Measurements from ENCODE around the gene DBT.

Gene DBT

DNA sequence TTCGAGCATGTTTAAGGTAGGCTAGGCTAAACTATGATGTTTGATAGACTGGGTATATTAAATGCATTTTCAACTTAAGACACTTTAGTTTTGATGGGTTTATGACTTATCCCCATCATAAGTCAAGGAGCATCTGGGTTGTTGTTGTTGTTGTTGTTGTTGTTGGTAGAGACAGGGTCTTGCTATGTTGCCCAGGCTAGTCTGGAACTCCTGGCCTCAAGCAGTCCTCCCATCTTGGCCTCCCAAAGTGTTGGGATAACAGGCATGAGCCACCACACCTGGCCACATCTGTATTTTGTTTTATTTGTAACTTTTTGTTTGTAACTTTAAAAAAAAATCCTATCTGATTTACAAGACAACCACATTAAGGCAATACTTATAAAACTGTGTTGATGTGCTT is 17.5 kb downstream of the DBT start:
- no peaks in the 10 kb centered on the region for H3K27me3 ChIP-seq
- no peaks in the 10 kb centered on the region for H3K4me1 ChIP-seq (ENCODE audit: control insufficient read depth in 1 of 2, insufficient read depth in 1 of 2, low read depth in 1 of 2, low read length in 1 of 2)
- H3K4me3 ChIP-seq (ENCODE audit: low read depth in 1 of 2, low read length in 1 of 2): no peak overlapping the region
- H3K27ac ChIP-seq: no peak overlapping the region
- no peaks in the 10 kb centered on the region for H3K9me3 ChIP-seq
- peaks cover 41% of the 10 kb centered on the region for H3K36me3 ChIP-seq
- TF ChIP-seq, protein P1, sequence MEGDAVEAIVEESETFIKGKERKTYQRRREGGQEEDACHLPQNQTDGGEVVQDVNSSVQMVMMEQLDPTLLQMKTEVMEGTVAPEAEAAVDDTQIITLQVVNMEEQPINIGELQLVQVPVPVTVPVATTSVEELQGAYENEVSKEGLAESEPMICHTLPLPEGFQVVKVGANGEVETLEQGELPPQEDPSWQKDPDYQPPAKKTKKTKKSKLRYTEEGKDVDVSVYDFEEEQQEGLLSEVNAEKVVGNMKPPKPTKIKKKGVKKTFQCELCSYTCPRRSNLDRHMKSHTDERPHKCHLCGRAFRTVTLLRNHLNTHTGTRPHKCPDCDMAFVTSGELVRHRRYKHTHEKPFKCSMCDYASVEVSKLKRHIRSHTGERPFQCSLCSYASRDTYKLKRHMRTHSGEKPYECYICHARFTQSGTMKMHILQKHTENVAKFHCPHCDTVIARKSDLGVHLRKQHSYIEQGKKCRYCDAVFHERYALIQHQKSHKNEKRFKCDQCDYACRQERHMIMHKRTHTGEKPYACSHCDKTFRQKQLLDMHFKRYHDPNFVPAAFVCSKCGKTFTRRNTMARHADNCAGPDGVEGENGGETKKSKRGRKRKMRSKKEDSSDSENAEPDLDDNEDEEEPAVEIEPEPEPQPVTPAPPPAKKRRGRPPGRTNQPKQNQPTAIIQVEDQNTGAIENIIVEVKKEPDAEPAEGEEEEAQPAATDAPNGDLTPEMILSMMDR (IDR thresholded peaks at IDR 0.05): no peak

DNA sequence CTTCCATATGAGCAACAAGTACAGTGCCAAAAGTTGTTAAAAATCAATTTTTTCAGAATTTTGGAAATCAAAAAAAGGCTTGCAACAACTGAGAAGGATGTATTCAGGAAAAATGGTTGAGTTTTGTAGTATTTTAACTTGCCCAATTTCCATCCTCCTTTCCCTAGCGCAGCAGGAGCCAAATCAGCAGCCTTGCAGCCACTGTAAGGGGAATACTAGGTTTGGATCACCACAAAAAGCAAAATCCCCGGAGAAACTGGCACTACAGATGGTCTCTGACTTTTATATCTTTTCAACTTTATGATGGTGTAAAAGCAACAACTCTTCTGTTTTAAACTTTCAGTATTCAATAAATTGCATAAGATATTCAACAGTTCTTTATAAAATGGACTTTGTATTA is 17.9 kb downstream of the DBT start:
- Histone ChIP-seq H3K4me1 (ENCODE audit: control insufficient read depth in 1 of 2, insufficient read depth in 1 of 2, low read depth in 1 of 2, low read length in 1 of 2) (no peaks in the 10 kb centered on the region), H3K4me3 (ENCODE audit: low read depth in 1 of 2, low read length in 1 of 2) (no peak overlapping the region), H3K27me3 (no peaks in the 10 kb centered on the region), H3K27ac (no peak overlapping the region), H3K36me3 (peaks cover 37% of the 10 kb centered on the region), H3K9me3 (no peaks in the 10 kb centered on the region)
- TF ChIP-seq, protein P1 (IDR thresholded peaks at IDR 0.05): no peak

DNA sequence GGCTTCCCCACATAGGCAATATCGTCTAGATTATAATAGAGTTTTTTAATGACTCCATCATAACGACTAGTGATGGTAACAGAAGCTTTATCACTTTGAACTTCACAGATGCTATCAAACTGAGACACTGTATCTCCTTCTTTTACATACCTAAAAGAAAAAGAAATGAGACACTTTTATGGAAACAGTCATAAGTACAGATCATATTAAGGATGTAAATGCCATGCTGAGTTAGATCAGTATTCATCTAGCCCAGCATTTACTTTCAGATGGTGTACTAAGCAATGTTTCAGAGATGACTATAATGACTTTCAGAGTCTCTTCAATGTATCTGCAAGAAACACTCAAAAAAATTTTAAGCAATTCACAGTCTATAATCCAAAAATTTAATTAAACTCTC is 18.9 kb downstream of the DBT start:
- H3K4me3 ChIP-seq (ENCODE audit: low read depth in 1 of 2, low read length in 1 of 2): no peak overlapping the region

DNA sequence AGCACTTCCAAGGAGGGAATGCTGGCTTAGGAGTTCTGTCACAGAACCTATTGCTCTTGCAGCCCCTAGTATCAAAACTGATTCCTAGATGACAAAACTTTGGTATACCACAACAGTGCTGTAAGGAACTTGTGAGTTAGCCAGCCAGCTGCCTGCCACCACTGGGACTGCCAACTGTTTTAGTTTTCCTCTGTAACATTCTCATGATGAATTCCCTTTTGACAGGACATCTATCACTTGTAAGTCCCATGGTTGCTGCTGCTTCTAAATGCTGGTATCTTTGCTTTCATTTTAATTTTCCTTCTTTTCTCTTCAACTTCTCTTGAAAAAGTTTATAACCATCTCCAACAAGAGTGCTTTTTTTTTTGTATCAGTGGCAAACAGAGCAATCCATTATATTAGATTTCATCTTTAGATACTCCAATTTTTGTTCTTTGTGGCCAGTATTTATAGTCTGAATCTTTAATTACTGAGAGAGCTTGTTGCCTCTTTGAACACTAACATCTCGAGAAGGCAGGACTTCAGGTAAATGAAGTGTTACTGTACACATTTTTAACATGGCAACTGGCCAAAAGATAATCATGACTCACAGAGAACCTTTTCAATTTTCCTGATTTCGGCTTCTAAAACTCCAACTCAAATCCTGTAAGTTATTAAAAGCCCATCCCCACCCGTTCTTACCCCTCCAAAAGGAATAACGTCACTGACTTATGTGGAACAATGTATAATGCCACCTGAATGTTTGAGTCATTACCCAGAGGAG is 19.8 kb downstream of the DBT start:
- TF ChIP-seq, protein P1 (IDR thresholded peaks at IDR 0.05): no peak
- Histone ChIP-seq H3K27ac (no peak overlapping the region), H3K36me3 (peaks cover 37% of the 10 kb centered on the region), H3K4me3 (ENCODE audit: low read depth in 1 of 2, low read length in 1 of 2) (no peak overlapping the region), H3K4me1 (ENCODE audit: control insufficient read depth in 1 of 2, insufficient read depth in 1 of 2, low read depth in 1 of 2, low read length in 1 of 2) (no peaks in the 10 kb centered on the region), H3K9me3 (no peaks in the 10 kb centered on the region), H3K27me3 (no peaks in the 10 kb centered on the region)

More for the DNA sequence above, 18.9 kb downstream of the DBT start:
- no peak overlapping the region for H3K27ac ChIP-seq
- no peaks in the 10 kb centered on the region for H3K9me3 ChIP-seq
- H3K4me1 ChIP-seq (ENCODE audit: control insufficient read depth in 1 of 2, insufficient read depth in 1 of 2, low read depth in 1 of 2, low read length in 1 of 2): no peaks in the 10 kb centered on the region
- H3K27me3 ChIP-seq: no peaks in the 10 kb centered on the region
- H3K36me3 ChIP-seq: peaks cover 37% of the 10 kb centered on the region
- TF ChIP-seq, protein P1 (IDR thresholded peaks at IDR 0.05): no peak

DNA sequence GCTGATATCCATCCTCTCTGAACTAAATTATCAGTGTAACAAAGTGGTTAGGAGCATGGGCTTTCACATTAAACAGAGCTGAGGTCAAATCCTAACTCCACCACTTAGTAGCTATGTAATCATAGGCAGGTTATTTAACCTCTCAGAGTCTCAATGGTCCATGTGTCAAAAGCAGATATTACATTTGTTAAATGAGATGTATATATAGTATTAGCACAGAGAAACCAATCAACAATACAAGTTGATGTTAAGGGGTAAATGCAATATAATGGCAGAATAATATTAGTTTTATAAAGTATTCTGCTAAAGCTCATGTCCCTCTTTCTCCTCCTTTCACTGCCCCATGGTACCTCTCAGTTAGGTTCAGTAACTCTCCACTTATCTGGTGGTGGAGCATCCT is 27.2 kb downstream of the DBT start:
- H3K27ac ChIP-seq: no peak overlapping the region
- TF ChIP-seq, protein P1 (IDR thresholded peaks at IDR 0.05): no peak
- no peak overlapping the region for H3K4me3 ChIP-seq (ENCODE audit: low read depth in 1 of 2, low read length in 1 of 2)
- H3K9me3 ChIP-seq: no peaks in the 10 kb centered on the region
- H3K4me1 ChIP-seq (ENCODE audit: control insufficient read depth in 1 of 2, insufficient read depth in 1 of 2, low read depth in 1 of 2, low read length in 1 of 2): peaks cover 0 to 5% of the 10 kb centered on the region in 2 experiments
- no peaks in the 10 kb centered on the region for H3K36me3 ChIP-seq
- no peaks in the 10 kb centered on the region for H3K27me3 ChIP-seq
